H1 (cell line): ENCODE data around the gene UTP25. TPM values are rescaled to one million over a fixed set of nuclear protein-coding genes. Genes with fewer than 3 reads are reported as not detected.

Experiments
- BACH1 ChIP-seq: IDR thresholded peaks from 2 replicates; pipeline ENCODE4 v1.6.1; 2012; ENCODE audit warnings: low read length, improper control_type of control experiment
- CBX5 ChIP-seq: fragments of 300-800, 300-1000 bp; sonication (generic); IDR thresholded peaks from 2 replicates; pipeline ENCODE4 v1.7.1; 2016; ENCODE audit warnings: antibody characterized with exemption, low read length, low read depth
- GTF2F1 ChIP-seq: IDR thresholded peaks from 2 replicates; pipeline ENCODE4 v1.6.1; 2012; ENCODE audit warnings: low read depth, low read length, improper control_type of control experiment, borderline replicate concordance
- KDM1A ChIP-seq: fragments of 200-600, 300-600 bp; sonication (generic); IDR thresholded peaks from 2 replicates; pipeline ENCODE4 v1.7.1; 2016; ENCODE audit warnings: mild to moderate bottlenecking, low read length, borderline replicate concordance
- MAFK ChIP-seq: IDR thresholded peaks from 2 replicates; pipeline ENCODE4 v1.6.1; 2012; ENCODE audit warnings: low read depth, mild to moderate bottlenecking, improper control_type of control experiment, low read length
- ZNF274 ChIP-seq: IDR thresholded peaks from 2 replicates; pipeline ENCODE4 v1.7.0; 2012; ENCODE audit warnings: low read length, borderline replicate concordance; ENCODE audit errors: extremely low read depth
- polyA plus RNA-seq, 7 experiments: library from polyadenylated mRNA; depleted of rRNA in 3 of 7; stranded (reverse) in 5 of 7; unstranded in 2 of 7; fragments of >200 nt in 5 of 7; fragments of 200-250 nt in 2 of 7; gene quantifications; 1 replicate in 5 of 7; 2 replicates in 1 of 7; 4 replicates in 1 of 7; pipeline versions ENCODE4 v1.2.1 to v1.2.3, GENCODE V29; 2011 to 2013; ENCODE audit warnings: missing spikeins in 2 of 7, mixed read lengths in 2 of 7
- total RNA-seq: library from RNA; stranded (reverse); fragmentation: NEBNext Ultra II Directional; extraction: Animal tissue kit (Norgen Biotek cat#: 25700); gene quantifications from 2 replicates; pipeline ENCODE4 v1.2.1, GENCODE V29; 2021

UTP25 gene
- total and polyA plus RNA-seq, 2 of the 8 experiments (the other 6 are each of a cell fraction or from before 2014, with no cell fraction given), result 4.0 to 7.6 TPM

GRCh38 chr1:209789245-209789644, 38.5 kb upstream of the UTP25 start (continued):
- TF ChIP-seq BACH1, result no peak
- TF ChIP-seq CBX5, result no peak
- TF ChIP-seq GTF2F1, result no peak
- TF ChIP-seq ZNF274, result no peak
- TF ChIP-seq MAFK, result no peak
- TF ChIP-seq KDM1A, result no peak
